GM19351 (cell line): ENCODE results near the gene MGAM2.

Experiments used
- ATAC-seq: cut with Tn5 transposase; IDR thresholded peaks from one replicate; pipeline ENCODE4 v1.9.1; 2021; ENCODE audit warnings: mild to moderate bottlenecking, moderate library complexity; ENCODE audit not compliant: unreplicated experiment

MGAM2 gene

GRCh38 chr7:142174441-142174840 lies 62.9 kb downstream of the MGAM2 start:
- ATAC-seq, result no peak

- no peak for ATAC-seq
These were observed 64.1 kb downstream of the MGAM2 start for GRCh38 chr7:142175594-142175993.

DNA sequence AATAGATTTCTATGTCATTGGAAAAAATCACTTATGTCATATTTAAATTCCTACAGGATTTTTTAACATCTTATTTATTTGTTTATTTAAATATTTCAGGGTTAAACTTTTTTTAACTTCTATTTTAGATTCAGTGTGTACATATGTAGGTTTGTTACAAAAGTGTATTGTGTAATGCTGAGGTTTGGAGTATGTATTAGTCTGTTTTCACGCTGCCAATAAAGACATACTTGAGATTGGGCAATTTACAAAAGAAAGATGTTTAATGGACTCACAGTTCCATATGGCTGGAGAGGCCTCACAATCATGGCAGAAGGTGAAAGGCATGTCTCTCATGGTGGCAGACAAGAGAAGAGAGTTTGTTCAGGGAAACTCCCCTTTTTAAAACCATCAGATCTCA lies 65.4 kb downstream of the MGAM2 start:
- ATAC-seq, result no peak

GRCh38 chr7:142177869-142178268 lies 66.4 kb downstream of the MGAM2 start:
- ATAC-seq, result peak; percentile 66

DNA sequence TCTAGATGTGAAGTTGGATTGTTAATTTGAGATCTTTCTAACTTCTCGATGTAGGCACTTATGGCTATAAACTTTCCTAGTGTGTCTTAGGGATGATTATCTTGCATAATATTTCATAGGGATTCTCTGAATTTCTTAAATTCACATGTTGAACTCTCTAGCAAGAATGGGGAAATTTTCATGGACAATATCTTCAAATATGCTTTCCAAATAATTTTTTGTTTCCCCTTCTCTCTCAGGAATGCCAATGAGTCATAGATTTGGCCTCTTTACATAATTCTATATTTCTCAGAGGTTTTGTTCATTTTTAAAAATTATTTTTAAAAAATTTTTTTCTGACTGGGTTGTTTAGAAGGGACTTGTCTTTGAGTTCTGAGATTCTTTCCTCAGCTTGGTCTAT lies 68.9 kb downstream of the MGAM2 start:
- ATAC-seq, result no peak

DNA sequence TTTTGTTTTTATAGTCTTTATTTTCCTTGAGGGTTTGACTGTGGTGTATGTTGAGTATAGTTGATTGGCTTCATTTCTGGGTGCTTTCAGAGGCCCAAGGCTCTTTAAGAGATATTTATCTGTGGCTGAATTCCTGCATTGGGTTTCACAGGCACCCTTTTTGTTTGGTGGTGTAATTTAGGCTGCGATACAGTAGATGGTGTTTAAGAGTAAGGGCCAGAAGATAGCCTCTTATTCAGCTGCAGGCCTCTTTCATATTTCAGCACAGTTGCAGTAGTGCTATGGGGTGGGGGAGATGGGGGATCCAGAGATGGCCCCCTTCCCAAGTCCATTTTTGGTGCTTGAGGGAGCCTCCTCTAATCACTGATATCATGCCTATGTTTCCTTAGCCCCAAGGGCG lies 69.7 kb downstream of the MGAM2 start:
- no peak for ATAC-seq

GRCh38 chr7:142181966-142182365 lies 70.4 kb downstream of the MGAM2 start:
- no peak for ATAC-seq

DNA sequence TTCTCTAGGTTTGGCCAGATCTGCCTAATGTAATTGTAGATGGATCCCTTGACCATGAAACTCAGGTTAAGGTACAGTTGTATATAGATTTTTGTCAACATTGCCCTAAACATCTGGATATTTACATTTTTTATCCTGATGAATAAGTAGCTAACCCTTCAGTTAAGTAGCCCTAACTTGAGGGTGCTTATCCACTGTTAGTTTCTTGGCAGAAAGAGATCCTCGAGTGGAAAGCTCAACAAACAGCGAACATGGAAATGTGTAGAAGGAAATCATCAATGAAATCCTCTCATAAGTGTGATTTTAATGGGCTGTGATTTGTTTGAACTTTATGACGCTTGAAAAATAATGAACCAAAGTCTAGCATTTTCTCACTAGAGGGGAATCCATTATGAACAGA lies 73.6 kb downstream of the MGAM2 start:
- ATAC-seq, result no peak

DNA sequence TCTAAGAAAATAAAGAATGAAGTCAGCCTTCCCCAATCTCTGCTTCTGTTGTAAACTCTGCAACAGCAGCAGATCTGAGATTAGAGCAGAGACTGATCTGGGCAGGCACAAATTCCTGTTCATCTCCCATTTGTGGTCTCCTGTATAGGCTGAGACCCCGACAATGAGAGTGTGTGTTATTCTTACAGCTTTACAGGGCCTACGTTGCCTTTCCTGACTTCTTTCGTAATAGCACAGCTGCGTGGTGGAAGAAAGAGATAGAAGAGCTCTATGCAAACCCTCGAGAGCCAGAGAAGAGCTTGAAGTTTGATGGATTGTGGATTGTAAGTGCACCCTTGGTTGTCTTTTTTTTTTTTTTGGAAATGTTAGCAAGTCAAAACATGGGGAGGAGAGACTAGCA lies 74.3 kb downstream of the MGAM2 start:
- no peak for ATAC-seq

DNA sequence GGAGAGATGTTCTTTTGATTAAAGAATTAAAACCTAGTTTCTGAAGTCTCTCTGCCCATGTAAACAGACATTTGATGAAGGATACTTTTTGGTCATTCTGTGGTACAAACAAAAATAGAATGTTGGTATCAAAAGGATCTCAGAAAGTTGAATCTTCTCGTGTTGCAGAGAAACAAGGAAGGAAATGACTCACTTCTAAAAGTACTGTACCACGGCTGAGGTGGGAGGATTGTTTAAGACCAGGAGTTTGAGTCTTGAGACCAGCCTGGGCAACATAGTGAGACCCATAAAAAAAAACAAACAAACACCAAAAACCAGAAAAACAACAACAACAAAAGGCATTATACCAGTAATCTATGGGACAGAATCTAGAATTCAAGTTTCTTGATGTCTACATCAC lies 76.6 kb downstream of the MGAM2 start:
- ATAC-seq, result peak; percentile 71

GRCh38 chr7:142188846-142189245 lies 77.3 kb downstream of the MGAM2 start:
- no peak for ATAC-seq

- ATAC-seq, result no peak
These were observed 82.7 kb downstream of the MGAM2 start for GRCh38 chr7:142194201-142194600.

DNA sequence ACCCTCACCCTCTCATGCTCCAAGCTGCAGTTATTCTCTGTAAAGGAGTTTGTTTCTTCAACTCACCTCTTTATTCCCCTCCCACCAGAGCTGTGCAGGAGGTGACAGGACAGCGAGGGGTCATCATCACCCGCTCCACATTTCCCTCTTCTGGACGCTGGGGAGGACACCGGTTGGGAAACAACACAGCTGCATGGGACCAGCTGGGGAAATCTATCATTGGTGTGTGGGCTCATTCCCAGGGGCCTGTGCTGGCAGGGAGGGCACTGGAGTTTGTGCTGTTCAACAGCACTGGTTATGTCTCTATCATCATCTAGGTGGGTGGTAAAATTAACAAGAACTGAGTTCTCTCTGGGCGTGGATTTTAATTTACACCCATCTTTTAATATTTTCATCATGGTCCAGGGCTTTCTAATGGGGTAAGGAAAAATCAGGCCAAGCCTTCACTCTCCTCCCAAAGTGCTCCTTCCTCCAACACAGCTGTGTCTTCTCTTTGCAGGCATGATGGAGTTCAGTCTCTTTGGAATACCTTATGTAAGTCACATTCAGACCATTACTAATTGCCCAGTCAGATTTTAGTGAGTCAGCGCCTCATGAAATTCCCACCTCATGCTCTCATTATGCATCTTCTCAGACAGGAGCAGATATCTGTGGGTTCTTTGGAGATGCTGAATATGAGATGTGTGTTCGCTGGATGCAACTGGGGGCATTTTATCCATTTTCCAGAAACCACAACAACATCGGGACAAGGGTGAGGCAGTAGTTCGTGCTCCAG lies 84.7 kb downstream of the MGAM2 start:
- ATAC-seq, result no peak

- no peak for ATAC-seq
These were observed 88.7 kb downstream of the MGAM2 start for GRCh38 chr7:142200206-142200605.

DNA sequence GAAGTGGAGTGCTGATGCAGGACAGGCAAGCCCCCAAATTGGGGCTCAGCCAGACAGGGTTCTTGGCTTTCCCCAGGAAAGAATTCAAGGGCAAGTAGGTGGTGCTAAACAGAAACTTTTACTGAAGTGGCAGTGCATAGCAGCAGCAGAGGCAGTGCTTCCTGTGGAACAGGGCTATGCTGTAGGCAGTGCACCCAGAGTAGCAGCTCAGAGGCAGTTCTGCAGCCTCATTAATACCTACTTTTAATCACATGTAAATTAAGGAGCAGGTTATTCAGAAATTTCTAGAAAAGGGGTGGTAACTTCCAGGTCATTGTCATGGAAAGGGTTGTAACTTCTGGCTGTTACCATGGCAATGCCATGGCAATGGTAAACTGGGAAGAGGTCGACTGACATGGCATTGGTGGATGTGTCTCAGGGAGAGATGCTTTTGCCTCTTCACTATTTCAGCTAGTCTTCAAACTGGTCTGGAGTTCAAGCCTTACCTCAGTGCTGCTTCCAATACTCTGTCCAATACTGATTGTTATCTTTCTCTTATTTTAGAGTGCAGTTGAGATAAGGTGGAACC lies 117.1 kb downstream of the MGAM2 start:
- ATAC-seq, result no peak

DNA sequence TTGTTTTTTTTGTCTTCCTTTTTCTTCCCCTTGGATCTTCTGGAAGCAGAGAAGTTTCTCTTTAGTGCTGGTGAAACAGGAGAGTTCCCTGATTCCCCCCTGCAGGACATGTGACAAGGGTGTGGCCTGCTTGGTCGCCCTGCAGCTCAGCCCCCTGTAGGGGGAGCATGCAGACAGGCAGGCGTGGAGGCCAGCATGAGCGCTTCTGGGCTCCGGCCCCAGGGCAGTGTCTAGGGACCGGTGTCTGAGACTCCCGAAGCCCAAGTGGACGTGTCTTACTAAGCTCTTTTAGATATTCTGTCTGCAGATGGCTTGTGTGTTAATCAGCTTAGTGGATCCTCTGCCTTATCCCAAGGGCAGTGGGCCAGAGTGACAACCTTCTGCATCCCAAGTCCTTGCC lies 120.2 kb downstream of the MGAM2 start:
- peak; percentile 63 for ATAC-seq

DNA sequence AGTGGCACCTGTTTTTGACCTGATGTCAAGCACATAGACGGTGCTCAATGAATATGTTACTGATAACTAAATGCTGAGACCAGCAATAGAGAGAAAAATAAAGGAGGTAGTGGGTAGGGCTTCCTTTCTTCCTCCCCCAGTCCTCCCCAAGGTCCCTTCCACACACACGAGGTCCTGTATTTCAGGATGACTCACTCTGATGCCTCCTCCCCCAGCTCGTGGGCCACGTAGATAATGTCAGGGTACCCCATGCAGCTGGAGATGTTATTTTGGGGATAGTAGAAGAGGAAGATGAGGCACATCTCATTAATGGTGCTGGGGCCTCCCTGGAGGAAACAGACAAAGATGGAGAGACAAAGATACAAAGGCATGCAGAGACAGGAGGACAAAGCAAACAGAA lies 129.0 kb downstream of the MGAM2 start:
- ATAC-seq, result no peak

GRCh38 chr7:142243823-142244222 lies 132.3 kb downstream of the MGAM2 start:
- ATAC-seq, result no peak

GRCh38 chr7:142248166-142249160 lies 136.9 kb downstream of the MGAM2 start:
- ATAC-seq, result no peak

DNA sequence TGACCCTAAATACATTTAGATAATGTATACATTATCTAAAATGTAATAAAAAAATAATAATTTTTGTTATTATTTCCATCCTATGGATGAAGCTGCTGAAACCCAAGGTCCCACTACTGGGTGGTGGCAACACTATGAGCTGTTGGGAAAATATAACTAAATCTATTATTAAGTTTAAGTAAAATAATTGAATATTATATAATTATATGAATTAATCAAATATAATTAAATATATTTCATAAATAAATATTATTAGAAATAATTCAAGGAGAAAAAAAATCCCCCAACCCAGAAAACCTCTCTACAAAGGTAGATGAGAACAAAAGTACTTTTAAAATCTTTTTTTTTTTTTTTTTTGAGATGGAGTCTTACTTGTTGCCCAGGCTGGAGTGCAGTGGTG lies 138.4 kb downstream of the MGAM2 start:
- ATAC-seq, result no peak

DNA sequence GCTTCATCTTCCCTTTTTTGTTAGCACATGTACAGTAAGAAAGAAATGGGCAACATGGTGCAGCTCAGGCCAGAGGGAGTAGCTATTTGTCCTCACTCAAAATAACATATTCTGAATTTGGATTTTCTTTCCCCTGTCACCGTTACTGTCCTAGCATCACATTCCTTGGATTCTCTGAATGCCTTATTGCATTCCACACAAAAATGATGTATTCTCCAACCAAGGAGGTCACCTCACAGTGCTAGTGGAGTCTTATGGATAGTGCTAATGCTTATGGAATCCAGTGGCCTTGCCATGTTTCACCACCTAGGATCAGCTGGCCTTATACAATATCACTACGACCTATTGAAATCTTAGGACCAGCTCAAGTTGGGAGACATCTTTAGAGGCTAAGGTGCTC lies 139.2 kb downstream of the MGAM2 start:
- ATAC-seq, result no peak

GRCh38 chr7:142257958-142258357 lies 146.4 kb downstream of the MGAM2 start, which contains the start of gene PRSS58:
PRSS58 (minus strand) TSS chr7:142258058; CDS start chr7:142257707, 351 bp downstream.
- ATAC-seq, result no peak
